ENCODE results near the gene C11orf24. TPM values are rescaled to one million over a fixed set of nuclear protein-coding genes. Genes with fewer than 3 reads are reported as not detected.

The C11orf24 gene
- total RNA-seq, 1 experiment from 2014 or later = 37.8 TPM

DNA sequence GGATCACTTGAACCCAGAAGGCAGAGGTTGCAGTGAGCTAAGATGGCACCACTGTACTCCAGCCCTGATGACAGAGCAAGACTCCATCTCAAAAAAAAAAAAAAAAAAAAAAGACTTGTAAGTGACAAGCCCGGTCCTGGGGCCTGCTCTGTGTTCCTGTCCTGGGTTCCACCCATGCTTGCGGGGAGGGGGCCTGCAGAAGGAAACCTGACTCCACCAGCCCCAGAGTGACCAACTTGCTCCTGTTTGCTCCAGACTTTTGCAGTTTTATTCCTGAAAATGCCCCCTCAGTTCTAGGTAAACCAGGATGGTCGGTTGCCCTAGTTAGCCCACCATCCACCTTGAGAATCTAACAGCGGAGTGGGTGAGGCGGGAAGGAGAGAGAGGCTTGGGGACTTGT, 30.5 kb upstream of the C11orf24 start:
- Histone ChIP-seq H3K36me3 (ENCODE audit: control insufficient read depth in 1 of 2, insufficient read depth in 2 of 2, low read length in 2 of 2) (no peaks in the 10 kb centered on the region), H3K9me2 (ENCODE audit: insufficient read depth) (no peaks in the 10 kb centered on the region), H3K9ac (ENCODE audit: low read length) (0 out of 2 replicates have a peak overlapping the region, but pooled peaks have one; percentile 18), H3K79me2 (ENCODE audit: insufficient read depth, low read length) (no peaks in the 10 kb centered on the region), H4K20me1 (ENCODE audit: insufficient read depth) (no peaks in the 10 kb centered on the region), H3K4me1 (ENCODE audit: control insufficient read depth in 1 of 2, insufficient read depth in 2 of 2, low read length in 2 of 2) (peaks cover 21 to 34% of the 10 kb centered on the region in 2 experiments), H3K27ac (ENCODE audit: low read depth, low read length) (peak overlapping the region; percentile 54), H3K9me3 (ENCODE audit: control insufficient read depth in 1 of 2, insufficient read depth in 1 of 2, low read depth in 1 of 2, low read length in 2 of 2) (peaks cover 0 to 8% of the 10 kb centered on the region in 2 experiments; a peak in 2 of 4 replicates), H3K27me3 (ENCODE audit: insufficient read depth, low read length) (no peaks in the 10 kb centered on the region), H3K4me2 (ENCODE audit: low read length) (peak overlapping the region; percentile 39), H2AFZ (ENCODE audit: low read depth, low read length, poor library complexity, severe bottlenecking) (peak overlapping the region; percentile 44), H3K4me3 (replicated peaks in 1 of 2; ENCODE audit: low read depth in 1 of 2, low read length in 2 of 2) (no peak overlapping the region)
- DNase-seq (ENCODE audit: low read depth, low spot score) (no peak), ATAC-seq (no peak)
- no TSS peak for BruUV-seq (replicated peaks)
- ChIA-PET RAD21 (ENCODE audit: low non-redundant PET in 1 of 2, low total read pairs in 2 of 2, uncharacterized antibody in 2 of 2, unreplicated experiment in 2 of 2) (no interaction called here), CTCF (no interaction called here), POLR2A (no interaction called here)
- no peak for TF ChIP-seq POLR2AphosphoS5 (IDR thresholded peaks at IDR 0.05; ENCODE audit: low read depth, low read length)
- no peak for TF ChIP-seq FOSL1 (IDR thresholded peaks at IDR 0.05; ENCODE audit: low read depth)
- TF ChIP-seq EZH2 (IDR thresholded peaks at IDR 0.05) = no peak
- TF ChIP-seq YY1 (IDR thresholded peaks at IDR 0.05; ENCODE audit: extremely low read depth, insufficient replicate concordance, low read depth, low read length) = no peak
- TF ChIP-seq JUND (IDR thresholded peaks at IDR 0.05) = no peak
- TF ChIP-seq POLR2A (IDR thresholded peaks at IDR 0.05; ENCODE audit: borderline replicate concordance, extremely low read depth, insufficient read depth, insufficient read length) = no peak
- no peak for TF ChIP-seq SIN3A (IDR thresholded peaks at IDR 0.05; ENCODE audit: low read depth)
- TF ChIP-seq CBX3 (IDR thresholded peaks at IDR 0.05; ENCODE audit: low read depth) = no peak; the same call in 1 of the 2 replicates
- TF ChIP-seq ELF1 (IDR thresholded peaks at IDR 0.05; ENCODE audit: borderline replicate concordance, low read depth) = no peak
- TF ChIP-seq, protein P1, sequence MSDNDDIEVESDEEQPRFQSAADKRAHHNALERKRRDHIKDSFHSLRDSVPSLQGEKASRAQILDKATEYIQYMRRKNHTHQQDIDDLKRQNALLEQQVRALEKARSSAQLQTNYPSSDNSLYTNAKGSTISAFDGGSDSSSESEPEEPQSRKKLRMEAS (IDR thresholded peaks at IDR 0.05) = no peak; the same call in 1 of the 2 replicates
- TF ChIP-seq, protein P2, sequence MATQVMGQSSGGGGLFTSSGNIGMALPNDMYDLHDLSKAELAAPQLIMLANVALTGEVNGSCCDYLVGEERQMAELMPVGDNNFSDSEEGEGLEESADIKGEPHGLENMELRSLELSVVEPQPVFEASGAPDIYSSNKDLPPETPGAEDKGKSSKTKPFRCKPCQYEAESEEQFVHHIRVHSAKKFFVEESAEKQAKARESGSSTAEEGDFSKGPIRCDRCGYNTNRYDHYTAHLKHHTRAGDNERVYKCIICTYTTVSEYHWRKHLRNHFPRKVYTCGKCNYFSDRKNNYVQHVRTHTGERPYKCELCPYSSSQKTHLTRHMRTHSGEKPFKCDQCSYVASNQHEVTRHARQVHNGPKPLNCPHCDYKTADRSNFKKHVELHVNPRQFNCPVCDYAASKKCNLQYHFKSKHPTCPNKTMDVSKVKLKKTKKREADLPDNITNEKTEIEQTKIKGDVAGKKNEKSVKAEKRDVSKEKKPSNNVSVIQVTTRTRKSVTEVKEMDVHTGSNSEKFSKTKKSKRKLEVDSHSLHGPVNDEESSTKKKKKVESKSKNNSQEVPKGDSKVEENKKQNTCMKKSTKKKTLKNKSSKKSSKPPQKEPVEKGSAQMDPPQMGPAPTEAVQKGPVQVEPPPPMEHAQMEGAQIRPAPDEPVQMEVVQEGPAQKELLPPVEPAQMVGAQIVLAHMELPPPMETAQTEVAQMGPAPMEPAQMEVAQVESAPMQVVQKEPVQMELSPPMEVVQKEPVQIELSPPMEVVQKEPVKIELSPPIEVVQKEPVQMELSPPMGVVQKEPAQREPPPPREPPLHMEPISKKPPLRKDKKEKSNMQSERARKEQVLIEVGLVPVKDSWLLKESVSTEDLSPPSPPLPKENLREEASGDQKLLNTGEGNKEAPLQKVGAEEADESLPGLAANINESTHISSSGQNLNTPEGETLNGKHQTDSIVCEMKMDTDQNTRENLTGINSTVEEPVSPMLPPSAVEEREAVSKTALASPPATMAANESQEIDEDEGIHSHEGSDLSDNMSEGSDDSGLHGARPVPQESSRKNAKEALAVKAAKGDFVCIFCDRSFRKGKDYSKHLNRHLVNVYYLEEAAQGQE (IDR thresholded peaks at IDR 0.05; ENCODE audit: low read depth) = no peak
- intact Hi-C loops (cut with micrococcal nuclease) = no loop called here
